HG02588 (cell line): ENCODE data around the gene SSC4D.
"Not testable (repeated sequence)": the region's sequence is repeated elsewhere in the genome, so short reads cannot be mapped to it uniquely, and the experiment has no call there.

Source experiments
- ATAC-seq: cut with Tn5 transposase; IDR thresholded peaks from one replicate; pipeline ENCODE4 v1.9.1; 2021; ENCODE audit warnings: mild to moderate bottlenecking, moderate library complexity; ENCODE audit not compliant: unreplicated experiment

SSC4D gene

DNA sequence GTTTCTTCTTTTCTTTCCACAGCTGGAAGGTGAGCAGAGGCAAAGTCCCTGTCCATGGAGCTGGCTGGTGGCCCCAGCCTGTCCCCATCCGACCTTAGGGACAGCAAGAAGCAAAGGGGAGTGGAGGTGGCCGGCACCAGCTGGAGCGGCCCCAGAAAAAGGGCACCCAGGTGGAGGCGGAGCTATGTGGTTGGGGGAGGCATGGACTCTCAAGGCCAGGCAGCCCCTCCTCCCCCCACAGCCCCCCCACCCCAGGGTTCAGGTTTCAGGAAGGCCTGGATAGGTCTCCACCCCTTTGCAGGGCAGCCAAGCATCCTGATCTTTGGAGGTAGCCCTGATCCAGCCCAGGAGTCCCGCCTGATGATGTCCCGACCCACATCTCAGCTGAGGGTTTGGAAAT lies at the start of gene SSC4D:
SSC4D (minus strand) TSS at position 161 of the 400 bp plus-strand sequence. CDS start 5,258 bp downstream, outside the sequence.
- ATAC-seq = no peak

DNA sequence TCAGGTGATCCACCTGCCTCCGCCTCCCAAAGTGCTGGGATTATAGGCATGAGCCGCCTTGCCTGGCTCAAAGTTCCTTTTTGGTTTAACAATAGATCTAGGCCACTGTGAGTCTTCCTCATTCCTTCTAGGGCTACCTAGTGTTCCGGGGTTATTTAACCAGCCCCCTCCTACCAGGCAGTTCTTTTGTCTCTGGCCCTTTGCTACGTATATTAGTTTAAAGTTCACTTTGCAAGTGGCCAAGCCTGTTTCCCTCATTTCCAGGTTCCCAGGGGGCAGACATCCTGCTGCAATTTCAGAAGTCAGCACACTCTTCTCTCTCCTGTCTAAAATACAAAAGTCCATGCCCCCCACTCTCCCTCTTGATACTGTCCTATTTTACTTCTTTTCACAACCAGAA lies 49.0 kb upstream of the SSC4D start:
- not testable (repeated sequence) for ATAC-seq

DNA sequence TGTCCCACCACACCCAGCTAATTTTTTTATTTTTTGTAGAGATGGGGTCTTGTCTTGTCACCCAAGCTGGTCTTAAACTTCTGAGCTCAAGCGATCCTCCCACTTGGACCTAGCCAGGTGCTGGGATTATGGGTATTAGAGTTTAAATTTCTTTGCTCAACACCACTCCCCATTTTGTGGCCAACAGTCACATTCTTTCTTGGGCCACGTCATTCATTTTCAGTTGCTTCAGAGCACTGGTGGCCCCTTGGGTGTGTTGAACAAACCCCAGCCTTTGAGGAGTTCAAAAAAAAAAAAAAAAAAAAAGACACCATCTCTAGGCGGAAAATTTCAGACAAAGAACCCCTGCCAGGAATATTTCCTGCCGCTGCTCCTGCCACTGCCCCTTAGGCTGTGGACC lies 47.5 kb upstream of the SSC4D start:
- not testable (repeated sequence) for ATAC-seq

DNA sequence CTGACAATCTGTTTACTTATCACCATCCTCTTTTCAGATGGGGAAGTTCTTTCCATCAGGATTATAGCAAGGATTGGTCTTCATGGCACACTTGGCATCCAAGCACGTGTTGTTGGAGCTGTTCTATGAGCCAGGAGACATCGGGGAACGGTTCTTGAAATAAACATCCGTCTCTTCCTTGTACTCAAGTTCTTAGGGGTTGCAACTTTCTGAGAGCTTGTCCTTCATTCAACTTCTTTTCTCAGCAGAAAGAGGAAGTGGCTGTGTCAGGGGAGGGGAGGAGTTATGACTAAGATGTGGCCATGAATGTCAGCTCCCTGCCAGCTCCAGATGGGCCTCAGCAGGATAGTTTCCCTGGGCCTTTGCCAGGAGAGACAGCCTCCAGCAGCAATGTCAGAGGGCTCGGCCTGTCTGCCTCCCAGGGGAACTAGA lies 36.1 kb upstream of the SSC4D start:
- ATAC-seq = peak; percentile 91

DNA sequence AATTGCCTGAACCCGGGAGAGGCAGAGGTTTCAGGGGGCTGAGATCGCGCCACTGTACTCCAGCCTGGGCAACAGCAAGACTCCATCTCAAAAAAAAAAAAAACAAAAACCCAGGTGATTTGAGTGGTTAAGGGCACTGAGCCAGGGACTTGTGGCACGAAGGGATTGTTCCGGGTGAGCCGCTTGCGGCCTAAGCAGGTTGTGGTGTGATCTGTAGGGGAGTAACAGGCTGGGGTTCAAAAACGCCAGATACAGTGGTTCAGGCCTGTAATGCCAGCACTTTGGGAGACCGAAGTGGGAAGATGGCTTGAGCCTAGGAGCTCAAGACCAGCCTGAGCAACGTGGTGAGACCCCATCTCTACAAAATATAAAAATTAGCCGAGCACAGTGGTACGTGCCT lies 34.3 kb upstream of the SSC4D start:
- ATAC-seq = not testable (repeated sequence)

DNA sequence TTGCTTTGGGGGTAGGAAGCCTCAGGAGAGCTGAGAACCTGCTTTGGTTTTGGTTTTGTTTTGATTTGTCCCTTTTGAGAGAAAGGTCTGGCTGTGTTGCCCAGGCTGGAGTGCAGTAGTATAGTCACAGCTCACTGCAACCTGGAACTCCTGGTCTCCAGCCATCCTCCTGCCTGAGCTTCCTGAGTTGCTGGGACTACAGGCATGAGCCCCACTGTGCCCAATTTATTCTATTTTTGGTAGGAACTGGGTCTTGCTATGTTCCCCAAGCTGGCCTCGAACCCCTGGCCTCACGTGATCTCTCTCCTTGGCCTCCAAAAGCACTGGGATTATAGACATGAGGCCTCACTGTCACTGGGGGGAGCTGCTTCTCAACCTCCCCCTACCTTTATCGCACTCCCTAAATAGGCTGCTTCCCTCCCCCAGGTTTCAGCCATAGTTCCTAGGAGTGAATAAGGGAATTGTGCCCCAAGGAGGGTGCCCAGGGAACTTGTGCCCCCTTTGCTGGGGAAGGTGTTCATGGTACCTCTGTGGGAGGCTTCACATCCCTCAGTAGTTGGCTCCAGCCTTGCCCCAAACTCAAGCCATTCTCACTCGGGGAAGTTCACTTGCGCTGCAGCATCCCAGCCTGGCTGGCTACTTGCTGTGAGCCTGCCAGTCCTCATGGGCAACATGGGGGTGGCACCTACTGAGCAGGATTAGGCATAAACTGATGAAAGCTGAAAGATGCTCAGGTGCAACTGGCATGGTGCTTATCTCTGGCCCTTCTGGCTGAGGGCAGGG lies 33.4 kb upstream of the SSC4D start:
- ATAC-seq = not testable (repeated sequence)

DNA sequence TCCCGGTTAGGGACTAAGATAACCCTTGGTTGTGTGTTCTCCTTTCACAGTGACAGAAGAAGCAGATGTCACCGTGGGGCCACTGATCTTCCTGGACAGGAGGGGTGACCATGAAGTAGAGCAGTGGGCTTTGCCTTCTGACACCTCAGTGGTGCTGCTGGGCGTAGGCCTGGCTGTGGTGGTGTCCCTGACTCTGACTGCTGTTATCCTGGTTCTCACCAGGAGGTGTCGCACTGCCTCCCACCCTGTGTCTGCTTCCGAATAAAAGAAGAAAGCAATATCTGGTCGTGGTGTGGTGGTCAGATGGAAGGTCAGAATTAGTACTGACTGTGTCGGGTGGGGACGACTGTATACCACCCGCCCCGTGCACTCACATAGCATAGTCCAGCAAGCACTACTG lies 32.3 kb upstream of the SSC4D start:
- ATAC-seq = not testable (repeated sequence)

DNA sequence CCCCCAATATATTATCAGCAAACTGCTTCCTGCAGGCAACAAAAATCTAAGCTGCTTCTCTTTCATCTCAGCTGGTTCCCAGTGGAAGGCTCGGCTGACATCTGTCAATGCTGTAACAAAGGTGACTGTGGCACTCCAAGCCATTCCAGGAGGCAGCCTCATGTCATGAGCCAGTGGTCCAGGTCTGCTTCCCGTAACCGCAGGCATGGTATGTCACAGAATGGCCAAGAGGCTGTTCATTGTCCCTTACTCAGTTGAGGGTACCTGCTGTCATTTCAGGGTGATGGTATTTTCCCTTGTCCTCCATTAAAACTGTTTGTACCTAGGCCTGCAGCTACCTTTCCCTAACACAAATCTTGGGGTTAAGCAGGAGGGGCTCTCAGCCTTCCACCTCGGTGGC lies 30.9 kb upstream of the SSC4D start:
- not testable (repeated sequence) for ATAC-seq

DNA sequence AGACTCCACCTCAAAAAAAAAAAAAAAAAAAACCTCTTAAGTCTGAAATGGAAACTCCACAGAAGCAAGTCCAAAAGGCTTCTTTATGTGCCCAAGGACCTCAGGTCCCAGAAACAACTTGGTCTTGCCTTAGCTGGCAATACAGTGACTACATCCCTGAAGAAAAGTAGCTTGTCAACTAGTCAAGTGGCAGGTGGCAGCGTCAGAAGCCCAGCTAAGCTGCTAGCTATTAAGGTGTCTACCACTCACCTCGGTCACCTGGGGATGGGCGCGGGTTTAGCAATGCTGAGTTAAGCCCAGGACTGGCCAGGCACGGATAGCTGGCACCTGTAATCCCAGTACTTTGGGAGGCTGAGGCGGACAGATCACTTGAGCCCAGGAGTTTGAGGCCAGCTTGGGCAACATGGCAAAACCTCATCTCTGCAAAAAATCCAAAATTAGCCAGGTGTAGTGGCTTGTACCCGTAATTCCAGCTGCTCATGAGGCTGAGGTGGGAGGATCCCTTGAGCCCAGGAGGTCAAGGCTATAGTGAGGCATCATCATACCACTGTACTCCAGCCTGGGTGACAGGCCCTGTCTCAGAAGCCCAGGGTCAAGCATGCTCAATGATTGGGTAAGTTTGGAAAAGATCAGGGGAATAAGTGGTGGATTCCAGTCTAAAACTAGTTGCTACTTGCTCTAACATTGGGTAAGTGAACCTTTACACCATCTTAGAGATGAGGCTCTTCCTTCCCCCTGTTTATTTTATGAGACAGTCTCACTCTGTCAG lies 29.8 kb upstream of the SSC4D start:
- ATAC-seq = not testable (repeated sequence)

DNA sequence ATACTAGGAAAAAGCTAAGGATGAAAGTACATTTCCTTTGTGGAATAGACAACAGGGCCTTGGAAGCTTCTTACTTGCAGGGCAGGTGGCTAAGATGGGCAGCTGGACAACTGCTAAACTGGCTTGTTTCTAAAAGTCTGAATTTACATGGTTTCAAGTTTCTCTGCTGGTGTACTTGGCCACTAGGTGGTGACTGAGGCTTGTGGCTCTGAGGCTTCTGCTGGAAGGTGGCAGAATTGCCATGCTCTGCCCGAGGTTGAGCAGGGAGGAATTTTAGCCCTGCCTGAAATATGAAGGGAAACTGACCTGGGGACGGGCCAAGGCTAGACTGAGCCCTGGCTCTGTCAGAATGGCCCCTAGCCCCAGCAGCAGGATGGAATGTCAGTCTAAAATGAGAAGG lies 28.4 kb upstream of the SSC4D start:
- ATAC-seq = peak; percentile 56

DNA sequence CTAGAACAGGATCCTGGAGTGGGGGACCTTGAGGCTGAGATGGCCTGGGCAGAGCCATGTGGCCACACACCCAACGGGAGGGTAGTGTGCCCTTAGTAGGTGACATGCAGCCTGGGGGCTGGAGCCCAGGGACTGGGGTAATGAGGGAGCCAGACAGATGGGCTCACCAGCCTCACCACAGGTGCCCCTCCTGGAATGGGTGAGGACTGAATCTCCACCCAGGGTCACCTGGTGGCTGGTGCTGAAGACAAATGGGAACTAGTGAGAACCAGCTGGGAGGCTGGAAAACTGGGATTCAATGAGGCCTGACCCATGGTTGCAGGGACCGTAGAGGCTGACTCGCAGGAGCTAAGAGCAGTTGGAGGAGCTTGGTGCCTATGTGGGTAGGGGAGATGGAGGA lies 21.3 kb upstream of the SSC4D start:
- ATAC-seq = no peak

DNA sequence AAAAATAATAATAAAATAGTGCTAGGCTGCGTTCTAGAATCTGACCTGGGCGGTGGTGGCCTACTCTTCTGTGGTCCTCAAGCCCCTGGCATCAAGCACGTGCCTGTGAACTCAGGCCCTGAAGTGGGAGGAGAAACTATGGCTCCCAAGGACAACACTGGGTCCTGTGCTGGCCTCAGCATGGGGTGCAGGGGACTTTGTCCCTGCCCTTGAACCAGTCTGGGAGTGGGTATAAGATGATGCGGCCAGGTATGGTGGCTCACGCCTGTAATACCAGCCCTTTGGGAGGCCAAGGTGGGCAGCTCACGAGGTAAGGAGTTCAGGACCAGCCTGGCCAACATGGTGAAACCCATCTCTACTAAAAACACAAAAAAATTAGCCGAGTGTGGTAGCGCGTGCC lies 20.7 kb upstream of the SSC4D start:
- no peak for ATAC-seq

DNA sequence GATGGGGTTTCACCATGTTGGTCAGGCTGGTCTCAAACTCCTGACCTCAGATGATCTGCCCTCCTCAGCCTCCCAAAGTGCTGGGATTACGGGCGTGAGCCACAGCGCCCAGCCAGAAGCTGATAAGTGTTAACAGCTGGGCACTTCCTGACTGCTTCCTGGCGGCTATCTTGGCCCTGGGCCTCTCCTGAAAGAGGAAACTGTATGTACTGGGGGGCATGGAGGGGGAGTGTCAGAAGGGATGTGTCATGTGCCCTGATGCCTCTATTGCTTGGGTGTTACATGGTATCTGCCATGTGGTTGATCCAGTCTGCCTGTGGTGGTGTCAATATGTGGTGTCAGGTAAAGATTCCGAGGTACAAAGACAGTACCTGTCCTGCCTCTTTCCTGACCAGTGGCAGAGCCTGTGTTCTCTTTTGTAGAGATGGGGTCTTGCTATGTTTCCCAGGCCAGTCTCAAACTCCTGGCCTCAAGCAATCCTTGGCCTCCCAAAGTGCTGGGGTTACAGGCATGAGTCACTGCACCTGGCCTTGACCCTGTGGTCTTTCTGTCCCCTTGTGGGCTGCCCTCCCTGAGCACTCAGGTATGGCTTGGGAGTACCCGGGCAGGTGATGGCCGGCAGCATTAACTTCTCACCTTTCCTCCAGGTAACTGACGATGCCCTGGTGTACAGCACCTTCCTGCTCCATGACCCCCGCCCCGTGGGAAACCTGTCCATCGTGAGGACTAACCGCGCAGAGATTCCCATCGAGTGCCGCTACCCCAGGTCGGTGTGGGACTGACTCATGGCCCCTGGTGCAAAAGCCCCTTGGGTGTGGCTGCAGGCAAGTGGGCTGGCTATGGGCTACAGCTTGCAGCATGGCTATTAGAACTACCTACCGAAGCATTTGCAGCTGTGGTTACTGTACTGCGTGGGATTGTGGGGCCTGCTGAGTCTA lies 19.6 kb upstream of the SSC4D start:
- ATAC-seq = no peak

DNA sequence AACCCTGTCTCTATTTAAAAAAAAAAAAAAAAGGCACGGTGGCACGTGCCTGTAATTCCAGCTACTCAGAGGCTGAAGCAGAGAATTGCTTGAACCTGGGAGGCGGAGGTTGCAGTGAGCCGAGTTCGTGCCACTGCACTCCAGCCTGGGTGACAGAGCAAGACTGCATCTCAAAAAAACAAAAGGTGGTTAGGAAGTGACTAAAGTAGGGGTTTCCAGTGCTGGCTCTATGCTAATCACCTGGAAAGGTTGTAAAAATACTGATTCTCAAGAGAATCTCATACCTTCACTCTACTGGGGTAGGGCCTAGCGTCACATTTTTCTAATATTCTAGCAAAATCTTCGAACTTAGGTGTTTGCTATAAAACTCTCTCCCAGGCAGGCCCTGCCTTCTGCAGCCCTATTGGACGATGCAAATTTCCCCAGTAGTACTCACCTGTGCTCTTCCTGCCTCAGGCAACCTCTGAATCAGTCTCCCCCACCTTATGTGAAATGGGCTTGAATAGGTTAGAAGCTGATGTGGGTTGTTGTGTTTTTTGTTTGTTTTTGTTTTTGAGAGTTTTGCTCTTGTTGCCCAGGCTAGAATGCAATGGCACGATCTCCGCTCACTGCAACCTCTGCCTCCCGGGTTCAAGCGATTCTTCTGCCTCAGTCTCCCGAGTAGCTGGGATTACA lies 18.8 kb upstream of the SSC4D start:
- ATAC-seq = no peak

DNA sequence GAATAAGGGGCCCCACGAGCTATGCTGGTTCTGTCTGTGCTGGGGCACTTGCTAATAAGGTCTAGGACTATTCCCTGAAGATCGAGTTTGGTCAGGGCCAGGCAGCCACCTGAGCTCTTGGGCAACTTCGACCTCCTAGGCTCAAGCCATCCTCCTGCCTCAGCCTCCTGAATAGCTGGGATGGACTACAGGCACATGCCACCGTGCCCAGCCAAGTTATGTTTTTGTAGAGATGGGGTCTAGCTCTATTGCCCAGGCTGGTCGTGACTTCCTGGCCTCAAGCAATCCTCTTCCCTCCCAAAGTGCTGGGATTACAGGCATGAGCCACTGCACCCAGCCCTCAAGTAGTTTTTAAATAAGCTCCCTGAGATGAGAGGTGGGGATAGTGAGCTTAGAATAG lies 18.1 kb upstream of the SSC4D start:
- no peak for ATAC-seq

DNA sequence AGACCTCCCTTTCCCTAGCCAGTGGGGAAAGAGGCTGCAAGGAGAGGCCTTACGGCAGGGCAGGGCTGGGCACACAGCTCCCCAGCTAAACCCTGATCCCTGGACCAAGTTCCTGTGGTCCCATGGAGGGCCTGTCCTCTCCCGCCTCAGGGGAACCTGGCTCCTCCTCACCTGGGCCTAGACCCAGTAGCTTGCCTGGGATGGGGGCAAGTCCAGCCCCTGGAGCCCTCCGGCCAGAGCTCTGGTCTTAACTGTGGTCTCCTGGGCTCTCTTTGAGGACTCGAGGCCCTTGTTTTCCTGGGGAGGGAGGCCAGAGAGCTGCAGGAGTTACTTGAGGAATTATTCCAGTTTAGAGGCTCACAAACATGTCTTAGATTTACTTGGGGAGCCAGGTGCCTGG lies 16.7 kb upstream of the SSC4D start:
- ATAC-seq = no peak

DNA sequence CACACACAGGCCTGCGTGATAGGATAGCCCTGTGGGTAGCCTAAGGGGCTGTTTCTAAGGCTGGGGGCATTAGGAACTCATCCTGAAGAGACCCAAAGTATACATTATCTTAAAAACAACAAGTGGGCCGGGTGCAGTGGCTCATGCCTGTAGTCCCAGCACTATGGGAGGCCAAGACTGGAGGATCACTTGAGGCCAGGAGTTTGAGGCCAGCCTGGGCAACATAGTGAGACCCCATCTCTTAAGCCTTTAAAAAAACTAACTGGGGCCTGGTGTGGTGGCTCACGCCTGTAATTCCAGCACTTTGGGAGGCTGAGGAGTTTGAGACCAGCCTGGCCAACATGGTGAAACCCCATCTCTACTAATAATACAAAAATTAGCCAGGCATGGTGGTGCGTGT lies 16.1 kb upstream of the SSC4D start:
- ATAC-seq = not testable (repeated sequence)

DNA sequence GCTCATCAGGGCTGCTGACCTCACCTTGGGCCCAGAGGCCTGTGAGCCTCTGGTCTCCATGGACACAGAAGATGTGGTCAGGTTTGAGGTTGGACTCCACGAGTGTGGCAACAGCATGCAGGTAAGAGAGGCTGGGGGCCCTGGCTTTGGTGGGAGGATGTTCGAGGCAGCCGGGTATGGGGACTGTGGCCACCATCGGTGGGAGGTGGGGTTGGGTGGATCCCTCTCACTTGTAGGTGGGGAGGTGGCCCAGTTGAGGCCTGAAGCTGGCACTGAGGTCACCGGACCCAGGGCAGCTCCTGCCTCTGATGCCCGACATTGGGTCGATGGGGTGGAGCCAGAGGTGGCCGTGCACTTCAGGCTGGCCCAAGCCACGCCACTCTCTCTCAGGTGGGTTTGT lies 15.7 kb upstream of the SSC4D start:
- no peak for ATAC-seq

DNA sequence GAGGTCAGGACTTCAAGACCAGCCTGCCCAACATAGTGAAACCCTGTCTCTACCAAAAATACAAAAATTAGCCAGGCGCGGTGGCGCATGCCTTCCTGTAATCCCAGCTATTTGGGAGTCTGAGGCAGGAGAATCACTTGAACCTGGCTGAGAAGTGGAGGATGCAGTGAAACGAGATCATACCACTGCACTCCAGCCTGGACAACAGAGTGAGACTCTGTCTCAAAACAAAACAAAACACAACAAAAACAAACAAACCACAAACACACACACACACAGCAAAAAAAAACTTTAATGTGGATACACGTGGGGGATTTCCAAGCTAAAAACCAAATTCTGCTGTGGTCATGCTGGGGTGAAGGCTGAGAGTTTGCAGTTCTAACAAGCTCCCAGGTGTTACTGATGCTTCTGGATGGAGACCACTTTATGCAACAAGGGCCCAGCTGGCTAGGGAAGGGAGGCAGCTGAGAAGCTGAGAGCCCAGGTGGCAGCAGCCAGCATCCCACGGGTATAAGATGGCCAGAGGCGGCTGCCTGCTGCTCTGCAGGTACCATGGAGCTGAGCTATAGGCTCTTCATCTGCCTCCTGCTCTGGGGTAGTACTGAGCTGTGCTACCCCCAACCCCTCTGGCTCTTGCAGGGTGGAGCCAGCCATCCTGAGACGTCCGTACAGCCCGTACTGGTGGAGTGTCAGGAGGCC lies 15.1 kb upstream of the SSC4D start, which contains the start of gene ZP3:
ZP3 (plus strand) TSS at position 538 of the 699 bp plus-strand sequence; CDS start at position 553, 15 bp downstream.
- peak; percentile 79 for ATAC-seq
